HG02981 (cell line): ENCODE data around the gene TAF3.
A peak's percentile ranks its signal among the peaks of the same experiment; 100 is the strongest.
"Not testable (repeated sequence)": the region's sequence is repeated elsewhere in the genome, so short reads cannot be mapped to it uniquely, and the experiment has no call there.

Source experiments
- ATAC-seq: cut with Tn5 transposase; IDR thresholded peaks from one replicate; pipeline ENCODE4 v1.9.1; 2021; ENCODE audit warnings: mild to moderate bottlenecking, moderate library complexity; ENCODE audit not compliant: unreplicated experiment

TAF3 gene

DNA sequence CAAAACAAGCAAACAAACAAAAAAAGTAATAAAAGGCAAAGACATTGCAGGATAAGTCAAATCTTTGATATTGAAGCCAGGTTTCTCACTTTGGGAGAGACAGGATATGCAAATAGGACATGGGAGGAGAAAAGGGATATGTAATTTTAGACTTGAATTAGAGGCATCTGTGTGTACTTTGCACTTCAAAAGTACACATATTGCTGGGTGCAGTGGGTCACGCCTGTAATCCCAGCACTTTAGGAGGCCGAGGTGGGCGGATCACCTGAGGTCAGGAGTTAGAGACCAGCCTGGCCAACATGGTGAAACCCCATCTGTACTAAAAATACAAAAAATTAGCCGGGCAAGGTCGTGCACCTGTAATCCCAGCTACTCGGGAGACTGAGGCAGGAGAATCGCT lies 6.6 kb upstream of the TAF3 start:
- not testable (repeated sequence) for ATAC-seq

DNA sequence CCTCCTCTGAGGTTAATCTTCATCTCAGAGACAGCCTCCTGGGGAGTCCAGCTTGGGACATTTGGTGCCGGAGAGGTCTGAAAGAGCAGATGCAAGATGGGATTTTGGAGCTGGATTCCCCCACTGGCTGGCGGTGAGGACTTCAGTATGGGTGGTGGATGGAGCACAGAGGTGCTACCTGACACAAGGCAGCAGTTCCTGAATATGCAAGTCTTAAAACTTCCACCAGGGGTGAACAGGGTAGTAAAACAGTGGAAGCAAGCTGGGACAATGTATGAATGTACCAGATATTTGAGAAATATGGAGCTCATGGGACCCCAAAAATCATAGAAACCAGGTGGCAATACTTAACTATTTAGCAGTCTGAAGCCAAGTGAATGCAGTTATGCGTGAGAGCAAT lies 4.8 kb upstream of the TAF3 start:
- no peak for ATAC-seq

DNA sequence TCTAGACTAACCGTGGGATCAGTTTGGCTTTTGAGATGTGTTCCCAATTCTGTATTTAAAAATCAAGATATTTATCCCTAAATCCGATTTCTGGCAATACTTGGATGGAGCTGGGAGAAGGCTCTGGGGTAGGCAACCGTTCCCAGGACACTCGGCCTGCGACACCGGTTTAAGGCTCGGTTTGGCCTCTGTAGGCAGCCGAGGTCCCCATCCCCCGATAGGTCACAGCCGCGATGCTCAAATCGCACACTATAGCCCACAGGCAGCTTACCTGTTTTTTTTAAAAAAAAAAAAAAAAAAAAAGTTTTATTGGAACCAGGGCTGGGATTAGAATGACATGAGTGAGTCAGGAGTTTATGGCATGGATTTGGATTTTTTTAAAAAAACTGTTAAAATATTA lies 729 bp upstream of the TAF3 start:
- ATAC-seq, result no peak

DNA sequence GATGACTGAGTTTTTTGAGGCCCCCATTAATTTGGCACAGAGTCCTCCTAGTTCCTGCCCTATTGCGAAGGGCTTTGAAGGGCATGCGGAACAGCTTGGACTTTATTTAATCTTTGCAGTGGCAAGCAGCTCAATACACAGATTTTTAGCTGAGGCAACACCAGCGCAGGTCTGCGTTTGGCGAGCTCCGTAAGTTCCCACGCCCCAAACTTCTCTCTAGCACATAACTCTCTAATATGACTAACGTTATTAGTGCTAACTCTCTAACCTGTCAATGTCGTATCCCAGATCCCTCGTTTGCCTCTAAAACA lies 366 bp upstream of the TAF3 start:
- ATAC-seq, result peak; percentile 10

DNA sequence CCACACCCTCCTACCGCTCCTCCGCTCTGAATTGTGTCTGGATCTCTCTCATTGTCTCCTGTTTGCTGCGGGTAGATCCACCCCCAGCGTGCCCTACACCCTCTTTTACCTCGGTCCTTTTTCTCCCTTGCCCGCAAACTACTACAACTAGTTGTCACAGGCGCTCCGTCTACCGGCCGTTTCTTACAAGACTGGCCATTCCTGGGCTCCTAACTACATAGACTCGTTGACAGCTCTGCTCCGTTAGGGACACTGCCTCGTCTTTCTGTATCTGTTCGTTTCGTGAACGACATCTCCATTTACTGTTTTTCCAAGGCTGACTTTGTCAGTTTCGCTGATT lies 786 bp downstream of the TAF3 start:
- peak; percentile 40 for ATAC-seq

DNA sequence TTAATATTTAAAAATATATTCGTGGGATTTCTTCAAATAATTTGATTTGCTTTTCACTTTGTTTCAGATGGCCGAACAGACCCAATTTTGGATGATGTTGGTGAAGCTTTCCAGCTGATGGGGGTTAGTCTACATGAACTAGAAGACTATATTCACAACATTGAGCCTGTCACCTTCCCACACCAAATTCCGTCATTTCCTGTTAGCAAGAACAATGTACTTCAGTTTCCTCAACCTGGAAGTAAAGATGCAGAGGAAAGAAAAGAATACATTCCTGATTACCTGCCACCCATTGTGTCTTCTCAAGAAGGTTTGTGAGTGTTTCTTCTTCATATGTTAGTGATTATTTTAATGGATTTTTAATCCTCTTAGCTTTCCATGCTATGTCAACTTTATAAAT lies 5.9 kb downstream of the TAF3 start:
- no peak for ATAC-seq

DNA sequence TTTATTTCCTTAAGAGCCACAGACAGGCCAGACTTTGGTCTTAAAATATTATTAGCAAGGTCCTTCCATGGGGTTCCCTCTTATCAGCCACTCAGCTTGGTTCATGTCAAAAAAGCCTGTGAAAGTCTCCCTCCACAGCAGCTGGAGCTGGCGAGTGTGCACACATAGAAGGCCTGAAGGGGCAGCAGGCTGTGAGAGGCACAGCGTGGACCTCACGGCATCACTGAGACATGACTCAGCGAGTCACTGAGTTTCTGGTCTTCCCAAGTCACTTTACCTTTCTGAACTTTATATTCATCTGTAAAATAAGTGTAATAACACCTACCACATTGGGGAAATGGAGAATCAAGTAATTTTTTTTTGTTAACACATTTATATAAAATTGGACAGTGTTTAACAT lies 8.7 kb downstream of the TAF3 start:
- no peak for ATAC-seq

DNA sequence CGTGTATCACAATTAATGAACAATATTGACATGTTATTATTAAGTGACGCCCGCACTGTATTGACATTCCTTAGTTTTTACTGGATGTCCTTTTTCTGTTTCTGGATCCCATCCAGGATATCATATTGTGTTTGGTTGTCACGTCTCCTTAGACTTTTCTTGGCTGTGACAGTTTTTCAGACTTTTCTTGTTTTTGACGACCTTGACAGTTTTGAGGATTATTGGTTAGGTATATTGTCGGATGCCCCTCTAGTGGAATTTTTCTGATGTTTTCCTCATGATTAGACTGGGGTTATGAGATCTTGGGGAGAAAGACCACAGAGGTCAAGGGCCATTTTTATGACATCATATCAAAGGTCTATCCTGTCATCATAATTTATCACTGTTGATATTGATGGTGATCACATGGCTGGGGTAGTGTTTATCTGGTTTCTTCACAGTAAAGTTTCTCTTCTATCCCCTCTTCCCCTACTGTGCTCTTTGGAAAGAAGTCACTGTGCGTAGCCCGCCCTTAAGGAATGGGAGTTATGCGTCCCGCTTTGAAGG lies 11.1 kb downstream of the TAF3 start:
- no peak for ATAC-seq

DNA sequence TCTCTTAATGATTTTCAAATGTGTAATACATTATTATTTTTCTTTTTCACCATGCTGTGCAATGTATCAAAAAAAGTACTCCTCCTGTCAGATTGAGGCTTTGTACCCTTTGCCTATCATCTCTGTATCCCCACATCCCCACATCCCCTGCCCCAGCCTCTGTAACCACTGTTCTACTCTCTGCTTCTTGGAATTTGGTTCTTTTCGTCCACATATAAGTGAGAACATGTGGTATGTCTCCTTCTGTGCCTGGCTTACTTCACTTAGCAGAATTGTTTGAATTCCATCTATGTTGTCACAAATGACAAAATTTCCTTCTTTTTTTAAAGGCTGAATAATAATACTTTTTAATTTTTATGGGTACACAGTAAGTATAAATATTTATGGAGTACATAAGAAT lies 13.8 kb downstream of the TAF3 start:
- ATAC-seq, result no peak

DNA sequence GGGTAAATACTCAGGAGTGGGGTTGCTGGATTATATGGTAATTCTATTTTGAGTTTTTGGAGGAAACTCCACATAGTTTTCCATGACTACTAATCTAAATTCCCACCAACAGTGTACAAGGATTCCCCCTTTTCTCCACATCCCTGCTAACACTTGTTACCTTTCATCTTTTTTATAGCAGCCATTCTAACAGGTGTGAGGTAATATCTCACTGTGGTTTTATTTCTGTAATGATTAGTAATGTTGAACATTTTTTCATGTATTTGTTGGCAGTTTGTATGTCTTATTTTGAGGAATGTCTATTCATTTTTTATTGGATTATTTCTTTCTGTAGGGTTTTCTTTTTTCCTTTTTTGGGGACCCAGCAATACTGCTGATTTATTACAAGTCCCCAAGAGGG lies 14.9 kb downstream of the TAF3 start:
- ATAC-seq, result no peak

DNA sequence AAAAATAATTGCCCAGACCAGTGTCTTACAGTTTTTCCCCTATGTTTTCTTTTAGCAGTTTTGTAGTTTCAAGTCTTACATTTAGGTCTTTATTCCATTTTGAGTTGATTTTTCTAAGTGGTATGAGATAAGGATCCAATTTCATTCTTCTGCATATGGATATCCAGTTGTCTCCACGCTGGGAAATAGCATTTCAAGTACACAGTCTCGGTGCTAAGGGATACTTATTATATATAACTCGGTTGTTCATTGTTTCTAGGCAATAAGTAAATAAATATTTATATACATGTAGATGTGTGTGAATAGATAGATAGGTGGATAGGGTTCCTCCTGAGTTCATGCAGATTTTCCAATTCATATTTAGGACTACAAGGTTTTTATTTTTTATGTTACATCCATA lies 16.0 kb downstream of the TAF3 start:
- no peak for ATAC-seq

DNA sequence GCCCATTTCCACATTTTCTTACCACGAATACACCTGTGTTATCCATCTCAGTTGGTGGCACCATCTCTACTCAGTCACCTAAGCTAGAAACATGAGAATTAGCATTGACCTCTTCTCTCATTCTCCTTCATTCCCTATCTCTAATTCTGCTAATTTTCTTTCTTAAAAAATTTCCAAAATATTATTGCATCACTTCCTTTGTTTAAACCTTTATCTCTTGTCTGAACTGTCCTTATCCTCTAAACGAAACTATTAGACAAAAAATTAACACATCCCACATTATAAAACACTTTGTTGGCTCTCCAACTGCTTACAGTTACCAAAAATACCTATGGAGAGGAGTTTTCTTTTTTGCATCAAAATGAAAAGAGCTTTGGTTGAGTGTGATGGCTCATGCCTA lies 18.3 kb downstream of the TAF3 start:
- no peak for ATAC-seq

DNA sequence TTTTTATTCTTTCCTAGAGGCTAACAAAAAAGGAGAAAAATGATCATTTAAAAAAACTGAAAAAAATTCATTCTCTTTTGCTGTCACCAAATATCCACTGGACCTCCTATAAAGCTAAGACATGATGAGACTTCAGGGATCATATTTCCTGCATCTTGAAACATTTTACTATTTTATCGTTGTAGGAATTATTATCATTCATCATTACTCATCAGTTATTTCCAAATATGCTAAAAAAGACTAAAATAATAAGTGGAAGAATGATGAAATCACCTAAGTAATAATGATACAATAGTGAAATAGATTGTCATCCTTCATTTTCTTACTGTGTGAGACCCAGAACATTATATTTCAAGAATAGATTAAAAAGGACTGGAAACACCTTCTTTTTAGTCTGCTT lies 28.3 kb downstream of the TAF3 start:
- ATAC-seq, result no peak

DNA sequence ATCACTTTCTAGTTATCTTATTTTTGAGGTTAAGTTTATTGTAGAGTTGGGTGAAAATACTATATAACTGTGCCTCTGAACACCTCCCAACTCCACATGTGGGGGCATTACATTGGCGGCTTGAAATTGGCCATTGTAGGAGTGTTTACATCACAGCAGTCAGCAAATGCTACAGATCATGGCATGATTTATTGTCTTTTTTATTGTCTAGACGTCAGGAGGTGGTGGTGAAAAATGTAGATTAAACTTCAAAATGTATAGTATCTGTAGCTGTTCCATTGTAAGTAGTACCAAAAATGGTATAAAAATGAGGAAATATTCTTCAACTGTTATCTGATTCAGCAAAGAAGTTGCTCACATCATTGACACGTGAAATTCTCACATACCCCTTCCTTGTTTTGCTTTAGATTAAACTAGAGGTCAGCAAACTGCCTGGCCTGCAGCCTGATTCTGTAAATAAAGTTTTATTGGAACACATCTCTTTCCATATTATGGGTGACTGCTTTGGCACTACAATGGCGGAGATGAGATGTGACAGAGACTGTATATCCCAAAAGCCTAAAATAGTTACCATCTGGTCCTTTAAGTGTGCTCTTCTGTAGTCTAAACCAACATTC lies 35.0 kb downstream of the TAF3 start:
- ATAC-seq, result no peak

DNA sequence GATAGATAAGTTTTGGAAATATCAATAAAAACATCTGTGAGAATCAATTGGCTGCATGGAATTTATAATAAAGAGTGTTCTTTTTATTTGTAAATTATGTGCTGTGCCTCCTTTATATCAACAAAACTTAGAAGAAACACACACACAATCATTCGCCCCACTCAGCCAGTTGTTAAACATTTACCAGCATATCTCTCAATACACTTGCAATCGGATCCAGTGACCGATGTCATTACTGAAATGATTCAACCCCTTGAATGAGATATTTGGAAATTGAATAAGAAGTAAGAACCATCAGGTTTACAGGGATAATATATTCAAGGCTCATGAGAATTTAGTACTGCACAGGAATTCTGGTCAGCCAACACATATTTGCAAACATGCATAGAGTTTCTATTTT lies 35.6 kb downstream of the TAF3 start:
- no peak for ATAC-seq

DNA sequence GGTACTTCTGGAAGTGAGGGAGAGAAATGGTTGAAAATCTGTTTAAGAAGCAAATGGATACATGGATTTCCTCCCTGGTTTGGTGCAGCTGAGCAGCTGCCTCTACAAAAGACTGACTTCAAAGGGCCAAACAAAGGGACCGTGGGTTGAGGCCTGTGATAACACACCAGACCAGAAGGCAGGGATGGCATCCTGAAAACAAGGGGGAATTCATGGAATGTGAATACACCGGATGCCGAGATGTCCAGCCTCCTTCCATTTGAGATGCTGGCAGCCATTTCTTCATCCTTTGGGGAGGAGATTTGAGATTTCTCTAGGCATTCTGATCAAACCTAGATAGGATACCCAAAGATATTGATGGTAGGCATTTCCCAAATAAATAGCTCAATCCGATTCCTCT lies 36.9 kb downstream of the TAF3 start:
- no peak for ATAC-seq

DNA sequence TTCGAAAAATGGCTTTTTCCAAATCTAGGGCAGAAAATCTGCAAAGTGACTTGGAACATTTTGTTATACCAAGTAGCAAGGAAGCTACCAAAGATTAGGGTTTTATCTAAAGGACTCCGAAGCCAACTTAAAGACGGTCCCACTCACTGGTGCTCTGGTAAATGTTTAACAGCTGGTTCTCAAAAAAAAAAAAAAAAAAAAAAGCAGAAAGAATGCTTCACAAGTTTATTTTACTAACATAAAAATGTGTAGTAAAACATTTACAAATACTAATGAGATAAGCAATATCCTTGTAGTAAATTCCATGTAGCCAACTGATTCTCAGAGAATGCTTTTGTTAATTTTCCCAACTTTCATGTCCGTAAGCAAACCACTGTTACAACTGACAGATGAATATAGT lies 38.4 kb downstream of the TAF3 start:
- no peak for ATAC-seq

DNA sequence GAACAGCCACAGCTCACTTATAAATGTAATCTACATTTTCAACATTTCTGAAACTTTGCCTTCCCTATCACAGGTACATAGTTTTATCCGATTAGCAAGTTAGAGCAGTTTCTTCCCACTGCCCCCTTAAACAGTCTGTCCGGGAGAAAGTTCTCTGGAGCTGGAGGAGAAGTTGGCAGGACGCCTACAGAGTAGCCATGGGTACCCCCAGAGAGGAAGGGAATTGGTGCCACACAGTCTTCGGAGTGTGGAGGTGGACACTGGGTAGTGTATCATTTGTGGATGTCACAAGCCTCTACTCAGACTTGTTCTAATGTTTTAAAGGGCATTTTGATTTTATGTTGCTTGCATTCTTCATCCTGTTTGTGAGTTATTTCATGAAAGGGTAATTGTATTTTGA lies 39.0 kb downstream of the TAF3 start:
- ATAC-seq, result no peak

DNA sequence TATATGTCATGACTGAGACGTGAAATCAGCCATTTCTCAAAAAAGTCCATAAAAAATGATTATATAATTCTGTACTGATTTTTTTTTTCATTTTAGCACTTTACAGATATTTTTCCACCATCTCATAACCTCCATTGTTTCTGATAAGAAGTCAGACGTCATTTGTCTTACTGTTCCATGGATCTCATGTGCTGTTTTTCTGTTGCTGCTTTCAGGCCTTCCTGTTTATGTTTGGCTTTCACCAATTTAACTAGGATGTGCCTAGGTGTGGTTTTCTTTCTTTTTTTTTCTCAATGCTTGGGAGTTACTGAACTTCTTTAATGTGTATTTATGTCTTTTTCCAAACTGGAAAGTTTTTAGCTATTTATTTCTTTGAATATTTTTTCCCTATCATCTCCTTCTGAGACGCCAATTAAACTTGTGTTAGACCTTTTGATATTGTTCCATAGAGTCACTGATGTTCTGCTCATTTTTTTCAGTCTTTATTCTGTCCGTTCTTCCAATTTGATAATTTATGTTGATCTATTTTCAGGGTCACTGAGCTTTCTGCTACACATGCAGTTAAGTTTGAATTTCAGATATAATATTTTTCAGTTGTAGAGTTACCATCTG lies 43.3 kb downstream of the TAF3 start:
- ATAC-seq, result no peak

DNA sequence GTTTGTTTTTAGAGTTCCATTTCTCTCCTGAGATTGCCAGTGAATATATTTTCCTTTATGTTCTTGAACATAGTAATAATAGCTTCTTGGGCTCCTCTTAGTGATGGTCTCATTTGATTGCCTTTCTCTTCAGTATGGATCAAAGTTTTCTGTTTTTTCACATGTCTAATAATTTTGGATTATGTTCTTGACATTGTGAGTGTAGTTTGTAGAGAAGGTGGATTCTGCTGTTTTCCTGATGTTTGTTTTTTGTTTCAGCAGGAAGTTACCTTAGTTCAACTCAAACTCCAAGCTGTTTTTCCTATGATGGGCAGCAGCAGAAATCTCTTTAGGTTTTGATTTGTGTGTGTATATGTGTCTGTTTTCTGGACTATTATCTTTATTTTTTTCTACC lies 43.8 kb downstream of the TAF3 start:
- no peak for ATAC-seq

DNA sequence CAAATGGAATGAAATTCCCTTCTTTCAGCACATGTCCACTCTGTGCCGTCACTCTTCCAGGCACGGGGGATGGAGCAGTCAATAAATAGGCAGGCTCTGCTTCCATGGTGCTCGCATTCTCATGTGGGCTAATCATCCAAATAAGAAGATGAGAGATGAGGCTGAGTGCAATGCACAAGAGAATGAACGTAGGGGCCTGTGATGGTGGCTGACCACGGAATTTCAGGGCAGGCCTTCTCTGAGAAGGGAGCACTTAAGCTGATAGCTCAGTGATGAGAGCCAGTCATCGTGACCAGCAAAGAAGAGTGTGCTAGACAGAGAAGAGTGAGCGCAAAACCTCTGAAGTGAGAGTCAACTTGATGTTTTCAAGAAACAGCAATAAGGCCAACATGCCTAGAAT lies 47.9 kb downstream of the TAF3 start:
- ATAC-seq, result no peak

DNA sequence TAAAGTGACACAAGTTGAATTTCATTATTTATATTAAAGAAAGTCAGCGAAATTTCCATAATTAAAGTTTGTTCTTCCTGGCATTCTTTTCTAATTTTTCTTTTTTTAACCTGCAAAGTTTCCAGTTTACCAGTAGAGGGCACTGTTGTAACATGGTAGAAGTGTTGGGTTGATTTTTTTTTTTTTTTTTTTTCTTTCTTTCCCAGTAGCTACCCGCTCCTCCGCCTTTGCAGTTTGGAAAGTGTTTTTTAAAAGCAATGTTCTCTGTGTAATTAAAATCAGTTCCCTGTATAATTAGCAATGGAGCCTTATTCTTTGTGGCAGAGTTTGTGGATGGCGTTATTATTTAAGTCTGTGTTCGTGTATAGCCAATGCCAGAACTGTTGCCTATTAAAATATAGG lies 53.7 kb downstream of the TAF3 start:
- no peak for ATAC-seq

DNA sequence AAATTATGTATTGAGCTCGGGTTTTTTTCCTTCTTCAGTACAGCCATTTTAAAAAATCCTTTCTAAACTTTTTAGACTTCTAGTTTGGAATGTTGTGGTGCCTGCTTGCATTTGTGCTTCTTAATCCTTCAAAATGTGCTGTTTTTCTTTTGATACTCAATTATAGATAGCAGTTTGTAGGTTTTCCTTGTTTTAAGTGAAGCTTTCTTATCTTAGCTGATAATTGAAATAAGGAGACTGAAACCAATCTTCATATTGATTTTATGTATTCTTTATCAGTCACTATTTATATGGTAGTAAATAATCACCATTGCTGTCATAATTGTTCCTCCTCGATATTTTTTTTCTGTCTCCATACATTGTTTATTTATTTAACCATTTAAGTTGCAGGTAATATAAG lies 56.6 kb downstream of the TAF3 start:
- ATAC-seq, result no peak
